ENCODE data around the gene CDKN2C. TPM values are rescaled to one million over a fixed set of nuclear protein-coding genes. Genes with fewer than 3 reads are reported as not detected.

CDKN2C gene
- total and polyA plus RNA-seq, 12 donors = 8.0 to 46.0 (median 24.3) TPM

DNA sequence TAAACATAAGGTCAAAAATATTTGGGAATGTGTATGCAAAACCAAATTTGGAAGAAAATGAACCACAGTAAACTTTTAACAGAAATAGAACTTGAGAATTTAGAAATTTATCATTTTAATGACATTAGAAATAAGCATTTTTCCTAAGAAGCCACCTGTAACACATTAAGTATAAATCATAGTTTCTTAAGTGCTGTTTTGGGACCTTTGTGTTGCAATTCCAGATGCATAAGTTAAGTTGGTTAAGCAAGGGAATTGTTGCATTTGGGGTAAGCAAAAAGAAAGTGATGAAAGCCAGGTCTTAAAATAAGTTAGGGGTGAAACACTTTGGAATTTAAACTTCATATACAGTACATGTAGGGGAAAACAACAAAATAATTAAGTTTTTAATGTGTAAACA, 49.8 kb downstream of the CDKN2C start:
- Histone ChIP-seq H3K27ac (no peak overlapping the region), H3K4me1 (replicated peaks in 1 of 2) (no peaks in the 10 kb centered on the region), H3K4me3 (no peak overlapping the region), H3K36me3 (replicated peaks in 1 of 2) (no peaks in the 10 kb centered on the region), H3K9me3 (replicated peaks in 1 of 3) (no peaks in the 10 kb centered on the region), H3K27me3 (no peaks in the 10 kb centered on the region)
- DNase-seq = no peak
- intact Hi-C loops (cut with DNase I) = no loop called here
- TF ChIP-seq CTCF (IDR thresholded peaks at IDR 0.05) (no peak), POLR2A (IDR thresholded peaks at IDR 0.05) (no peak)

Other genes with a start within 250 kb of the CDKN2C start
- gene FAF1, start 10.0 kb upstream of the CDKN2C start, total RNA-seq = 10 to 100 TPM; 25.2 to 88.4 (median 48.0) TPM
- 10 to 100 TPM; 23.4 to 79.9 (median 24.7) TPM for gene FAF1, start 10.0 kb upstream of the CDKN2C start, polyA plus RNA-seq
- gene C1orf185, start 132.0 kb downstream of the CDKN2C start, total RNA-seq = not detected
- not detected for gene C1orf185, start 132.0 kb downstream of the CDKN2C start, polyA plus RNA-seq

Measured in adrenal gland (tissue), 12 donors.